ENCODE measurements around the gene ETNK1. TPM values are rescaled to one million over a fixed set of nuclear protein-coding genes. Genes with fewer than 3 reads are reported as not detected.

The ETNK1 gene
- total RNA-seq, 1 donor from 2014 or later, result 105 TPM

DNA sequence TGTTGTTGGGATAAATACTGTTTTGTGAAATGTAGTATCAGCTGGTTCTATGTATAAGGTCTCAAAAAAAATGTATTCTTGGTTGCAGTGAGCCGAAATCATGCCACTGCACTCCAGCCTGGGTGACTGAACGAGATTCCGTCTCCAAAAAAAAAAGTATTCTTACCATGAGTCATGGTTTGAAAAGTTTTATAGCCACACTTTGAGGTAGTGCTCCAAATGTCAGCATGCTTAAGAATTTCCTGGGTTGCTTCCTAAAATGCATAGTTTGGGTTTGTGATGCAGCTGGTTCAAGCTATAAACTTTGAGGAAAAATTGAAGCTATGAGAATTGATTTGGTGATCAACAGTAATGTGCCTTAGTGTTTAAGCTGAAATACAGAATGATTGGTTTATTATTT, 48.0 kb downstream of the ETNK1 start:
- Mint-ChIP-seq H3K36me3 (peaks cover 41% of the 10 kb centered on the region), H3K9me3 (peaks cover 11% of the 10 kb centered on the region), H3K4me1 (peaks cover 2% of the 10 kb centered on the region), H3K27ac (no peak overlapping the region), H3K4me3 (no peak overlapping the region), H3K27me3 (ENCODE audit: low read depth) (no peaks in the 10 kb centered on the region)
- TF ChIP-seq, protein P1, sequence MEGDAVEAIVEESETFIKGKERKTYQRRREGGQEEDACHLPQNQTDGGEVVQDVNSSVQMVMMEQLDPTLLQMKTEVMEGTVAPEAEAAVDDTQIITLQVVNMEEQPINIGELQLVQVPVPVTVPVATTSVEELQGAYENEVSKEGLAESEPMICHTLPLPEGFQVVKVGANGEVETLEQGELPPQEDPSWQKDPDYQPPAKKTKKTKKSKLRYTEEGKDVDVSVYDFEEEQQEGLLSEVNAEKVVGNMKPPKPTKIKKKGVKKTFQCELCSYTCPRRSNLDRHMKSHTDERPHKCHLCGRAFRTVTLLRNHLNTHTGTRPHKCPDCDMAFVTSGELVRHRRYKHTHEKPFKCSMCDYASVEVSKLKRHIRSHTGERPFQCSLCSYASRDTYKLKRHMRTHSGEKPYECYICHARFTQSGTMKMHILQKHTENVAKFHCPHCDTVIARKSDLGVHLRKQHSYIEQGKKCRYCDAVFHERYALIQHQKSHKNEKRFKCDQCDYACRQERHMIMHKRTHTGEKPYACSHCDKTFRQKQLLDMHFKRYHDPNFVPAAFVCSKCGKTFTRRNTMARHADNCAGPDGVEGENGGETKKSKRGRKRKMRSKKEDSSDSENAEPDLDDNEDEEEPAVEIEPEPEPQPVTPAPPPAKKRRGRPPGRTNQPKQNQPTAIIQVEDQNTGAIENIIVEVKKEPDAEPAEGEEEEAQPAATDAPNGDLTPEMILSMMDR (IDR thresholded peaks at IDR 0.05; ENCODE audit: unreplicated experiment), result no peak
- no peak for DNase-seq (ENCODE audit: low spot score in 2 of 2, unreplicated experiment in 2 of 2)

DNA sequence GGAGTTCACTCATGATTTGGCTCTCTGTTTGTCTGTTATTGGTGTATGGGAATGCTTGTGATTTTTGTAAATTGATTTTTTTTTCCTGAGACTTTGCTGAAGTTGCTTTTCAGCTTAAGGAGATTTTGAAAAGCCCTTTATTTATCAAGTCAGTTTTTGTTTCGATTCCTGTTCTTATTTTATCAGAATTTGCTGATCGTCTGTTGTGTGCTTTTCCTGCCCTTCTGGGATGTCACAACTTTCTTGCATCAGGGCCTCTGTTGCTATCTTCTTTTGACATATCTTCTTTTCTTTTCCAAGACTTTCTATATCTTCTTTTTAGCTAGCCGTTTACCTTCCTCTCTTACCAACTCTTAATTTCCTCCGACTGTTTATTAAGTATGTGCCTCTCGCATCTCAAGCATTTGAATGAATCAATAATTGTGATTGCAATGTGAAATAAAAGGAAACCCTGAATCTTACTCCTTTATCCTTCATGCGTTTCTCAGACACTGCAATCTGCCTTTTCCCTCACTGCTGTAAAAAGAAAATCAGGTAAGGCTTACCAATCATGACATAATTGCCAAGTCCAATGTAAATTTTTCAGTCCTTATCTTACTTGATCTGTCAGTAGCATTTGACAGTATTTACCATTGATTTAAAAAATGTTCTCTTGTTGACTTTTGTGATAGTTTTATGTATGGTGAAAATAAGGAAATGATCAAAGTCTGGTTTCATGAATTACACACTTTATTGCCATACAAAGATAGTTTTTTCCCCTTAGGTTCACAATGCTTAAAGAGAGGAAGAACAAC, 53.0 kb downstream of the ETNK1 start:
- TF ChIP-seq, protein P1 (IDR thresholded peaks at IDR 0.05; ENCODE audit: unreplicated experiment), result no peak
- no peak for DNase-seq (ENCODE audit: low spot score in 2 of 2, unreplicated experiment in 2 of 2)
- Mint-ChIP-seq H3K4me1 (peaks cover 2% of the 10 kb centered on the region), H3K27ac (no peak overlapping the region), H3K36me3 (peaks cover 59% of the 10 kb centered on the region), H3K27me3 (ENCODE audit: low read depth) (no peaks in the 10 kb centered on the region), H3K9me3 (peaks cover 11% of the 10 kb centered on the region), H3K4me3 (no peak overlapping the region)

DNA sequence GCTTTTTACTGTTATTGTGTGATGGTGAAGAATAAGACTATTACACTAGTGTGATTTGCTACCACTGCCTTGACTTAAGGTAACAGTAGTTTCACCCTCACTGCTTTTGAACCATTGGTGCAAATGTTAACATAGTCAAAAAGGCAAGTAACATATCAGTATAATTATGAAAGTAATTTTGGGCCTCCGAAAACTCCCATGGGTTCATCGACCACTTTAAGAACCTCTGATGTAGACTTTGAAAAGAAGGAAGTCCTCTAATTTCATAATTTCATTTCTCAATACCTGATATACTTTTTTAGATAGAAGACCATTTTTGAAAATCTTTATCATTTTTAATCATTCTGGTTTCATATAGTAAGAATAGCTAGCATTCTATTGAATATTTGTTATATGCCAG, 57.7 kb downstream of the ETNK1 start:
- no peaks in the 10 kb centered on the region for H3K4me1 Mint-ChIP-seq

DNA sequence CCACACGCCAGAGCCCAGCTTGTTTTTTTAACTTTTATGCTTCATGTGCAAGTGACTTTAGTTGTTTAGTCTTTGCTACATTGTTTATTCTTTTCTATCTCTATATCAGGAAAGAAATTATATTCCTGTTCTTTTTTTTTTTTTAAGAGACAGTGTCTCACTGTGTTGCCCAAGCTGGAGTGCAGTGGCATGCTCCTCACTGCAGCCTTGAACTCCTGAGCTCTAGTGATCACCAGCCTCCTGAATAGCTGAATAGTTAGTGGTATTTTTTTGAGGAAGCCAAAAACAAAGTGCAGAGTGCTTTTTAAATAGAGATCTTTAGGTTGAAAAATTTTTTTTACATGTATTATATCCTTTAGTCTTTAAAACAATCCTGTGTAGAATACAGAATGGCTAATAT, 58.2 kb downstream of the ETNK1 start:
- TF ChIP-seq, protein P1 (IDR thresholded peaks at IDR 0.05; ENCODE audit: unreplicated experiment), result no peak
- DNase-seq (ENCODE audit: low spot score in 2 of 2, unreplicated experiment in 2 of 2), result no peak
- H3K27ac Mint-ChIP-seq, result no peak overlapping the region
- H3K9me3 Mint-ChIP-seq, result no peaks in the 10 kb centered on the region
- H3K36me3 Mint-ChIP-seq, result peaks cover 28% of the 10 kb centered on the region
- no peaks in the 10 kb centered on the region for H3K27me3 Mint-ChIP-seq (ENCODE audit: low read depth)
- no peaks in the 10 kb centered on the region for H3K4me1 Mint-ChIP-seq
- H3K4me3 Mint-ChIP-seq, result no peak overlapping the region

More for the DNA sequence above, 57.7 kb downstream of the ETNK1 start:
- H3K27ac Mint-ChIP-seq, result no peak overlapping the region
- no peak for DNase-seq (ENCODE audit: low spot score in 2 of 2, unreplicated experiment in 2 of 2)
- peaks cover 33% of the 10 kb centered on the region for H3K36me3 Mint-ChIP-seq
- H3K9me3 Mint-ChIP-seq, result no peaks in the 10 kb centered on the region
- H3K4me3 Mint-ChIP-seq, result no peak overlapping the region
- H3K27me3 Mint-ChIP-seq (ENCODE audit: low read depth), result no peaks in the 10 kb centered on the region
- TF ChIP-seq, protein P1 (IDR thresholded peaks at IDR 0.05; ENCODE audit: unreplicated experiment), result no peak

DNA sequence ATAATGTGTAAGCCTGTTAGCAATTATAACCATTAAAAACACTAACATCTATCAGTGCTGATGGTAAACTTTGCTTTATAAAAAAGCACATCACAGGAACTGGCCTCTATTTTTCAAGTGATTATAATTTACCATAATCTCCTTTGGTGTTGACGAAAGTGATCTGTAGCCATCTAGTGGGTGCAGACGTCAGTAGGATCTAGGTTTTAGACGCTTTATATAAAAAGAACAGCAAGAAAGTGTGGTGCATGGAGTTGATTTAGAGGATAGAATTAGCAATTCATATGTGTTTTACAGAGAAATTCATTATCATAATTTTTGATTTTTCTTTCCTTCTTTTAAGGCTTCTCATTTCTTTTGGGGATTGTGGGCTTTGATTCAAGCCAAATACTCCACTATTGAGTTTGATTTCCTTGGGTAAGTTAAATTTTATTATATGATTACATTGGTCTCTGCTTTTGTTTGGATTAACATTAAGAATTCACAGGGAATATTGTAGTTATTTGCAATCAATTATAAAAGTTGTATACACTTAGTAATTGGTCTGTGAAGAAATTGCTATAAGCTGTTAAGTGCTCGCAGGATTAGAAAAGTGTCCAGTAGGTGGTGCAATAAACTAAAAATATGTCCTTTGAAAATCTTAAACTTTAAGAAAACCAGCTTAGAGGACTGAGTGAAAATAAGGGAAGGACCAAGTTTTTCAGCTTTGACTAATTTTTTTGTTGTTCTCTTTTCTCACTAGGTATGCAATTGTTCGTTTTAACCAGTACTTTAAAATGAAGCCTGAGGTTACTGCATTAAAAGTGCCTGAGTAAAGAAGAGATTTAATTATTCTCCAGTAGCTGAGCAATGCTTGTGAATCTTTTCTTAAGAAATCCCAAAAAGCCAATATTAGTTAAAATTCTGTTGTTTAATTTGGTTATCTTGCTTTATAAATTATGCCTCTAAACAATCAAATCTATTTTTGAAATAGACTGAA, 59.5 kb downstream of the ETNK1 start:
- Mint-ChIP-seq H3K27ac (no peak overlapping the region), H3K4me1 (no peaks in the 10 kb centered on the region), H3K36me3 (peaks cover 15% of the 10 kb centered on the region), H3K4me3 (no peak overlapping the region), H3K9me3 (no peaks in the 10 kb centered on the region), H3K27me3 (ENCODE audit: low read depth) (no peaks in the 10 kb centered on the region)
- TF ChIP-seq, protein P1 (IDR thresholded peaks at IDR 0.05; ENCODE audit: unreplicated experiment), result peak; percentile 62
- no peak for DNase-seq (ENCODE audit: low spot score in 2 of 2, unreplicated experiment in 2 of 2)

All from mesothelial cell of epicardium (in vitro differentiated cells).